D721Med (cell line): ENCODE data around the gene SIK3.
"Not testable (repeated sequence)": the region's sequence is repeated elsewhere in the genome, so short reads cannot be mapped to it uniquely, and the experiment has no call there.

Source experiments
- DNase-seq: peaks from one replicate; pipeline ENCODE4 v3.0.0; 2011; ENCODE audit warnings: low spot score; ENCODE audit not compliant: insufficient read length
- FAIRE-seq: peaks from 2 replicates; lab custom pipeline; 2011; peaks lifted over from hg19 to GRCh38; lab: Jason Lieb, UNC
- CTCF ChIP-seq: IDR thresholded peaks from 2 replicates; pipeline ENCODE4 v1.5.1; 2012; ENCODE audit warnings: mild to moderate bottlenecking, control low read depth; ENCODE audit not compliant: insufficient read depth; ENCODE audit errors: missing control alignments

Gene SIK3

GRCh38 chr11:117054382-117054781 lies 43.8 kb downstream of the SIK3 start:
- no peak for TF ChIP-seq CTCF
- no peak for FAIRE-seq

GRCh38 chr11:117052196-117053149 lies 45.8 kb downstream of the SIK3 start:
- peak; percentile 94 for FAIRE-seq

More at GRCh38 chr11:117054382-117054781, 43.8 kb downstream of the SIK3 start:
- DNase-seq: no peak

GRCh38 chr11:117050121-117050520 lies 48.1 kb downstream of the SIK3 start:
- DNase-seq, FAIRE-seq: not testable (repeated sequence)

More at GRCh38 chr11:117052196-117053149, 45.8 kb downstream of the SIK3 start:
- TF ChIP-seq CTCF: no peak
- peak; percentile 43 for DNase-seq

GRCh38 chr11:117046627-117047026 lies 51.6 kb downstream of the SIK3 start:
- DNase-seq, FAIRE-seq: not testable (repeated sequence)

GRCh38 chr11:117045956-117046355 lies 52.3 kb downstream of the SIK3 start:
- DNase-seq: no peak
- FAIRE-seq: no peak
- no peak for TF ChIP-seq CTCF

- no peak for TF ChIP-seq CTCF
- peak; percentile 21 for DNase-seq
Observed at GRCh38 chr11:117045196-117045595, 53.0 kb downstream of the SIK3 start.

GRCh38 chr11:117044287-117045035 lies 53.8 kb downstream of the SIK3 start:
- FAIRE-seq (no peak), DNase-seq (no peak)
- no peak for TF ChIP-seq CTCF

More at GRCh38 chr11:117045196-117045595, 53.0 kb downstream of the SIK3 start:
- FAIRE-seq: peak; percentile 79

- no peak for FAIRE-seq
- no peak for TF ChIP-seq CTCF
- DNase-seq: no peak
Observed at GRCh38 chr11:117042689-117043088, 55.5 kb downstream of the SIK3 start.
